ENCODE data around the gene NBPF12.
"Not testable (repeated sequence)": the region's sequence is repeated elsewhere in the genome, so short reads cannot be mapped to it uniquely, and the experiment has no call there.

- not testable (repeated sequence) for TF ChIP-seq POLR2A, CTCF (IDR thresholded peaks at IDR 0.05)
These were observed 49.4 kb downstream of the NBPF12 start for GRCh38 chr1:146987502-146987901.

Measured in esophagus squamous epithelium (tissue), 4 donors.